ENCODE data around the gene AP3D1.
A peak's percentile ranks its signal among the peaks of the same experiment; 100 is the strongest.
"Not testable (repeated sequence)": the region's sequence is repeated elsewhere in the genome, so short reads cannot be mapped to it uniquely, and the experiment has no call there.

The AP3D1 gene

GRCh38 chr19:2151339-2152229, at the start of gene AP3D1:
Gene AP3D1 (minus strand): TSS chr19:2151566. CDS start chr19:2151334, 232 bp downstream.
- peak; percentile 99 for DNase-seq

DNA sequence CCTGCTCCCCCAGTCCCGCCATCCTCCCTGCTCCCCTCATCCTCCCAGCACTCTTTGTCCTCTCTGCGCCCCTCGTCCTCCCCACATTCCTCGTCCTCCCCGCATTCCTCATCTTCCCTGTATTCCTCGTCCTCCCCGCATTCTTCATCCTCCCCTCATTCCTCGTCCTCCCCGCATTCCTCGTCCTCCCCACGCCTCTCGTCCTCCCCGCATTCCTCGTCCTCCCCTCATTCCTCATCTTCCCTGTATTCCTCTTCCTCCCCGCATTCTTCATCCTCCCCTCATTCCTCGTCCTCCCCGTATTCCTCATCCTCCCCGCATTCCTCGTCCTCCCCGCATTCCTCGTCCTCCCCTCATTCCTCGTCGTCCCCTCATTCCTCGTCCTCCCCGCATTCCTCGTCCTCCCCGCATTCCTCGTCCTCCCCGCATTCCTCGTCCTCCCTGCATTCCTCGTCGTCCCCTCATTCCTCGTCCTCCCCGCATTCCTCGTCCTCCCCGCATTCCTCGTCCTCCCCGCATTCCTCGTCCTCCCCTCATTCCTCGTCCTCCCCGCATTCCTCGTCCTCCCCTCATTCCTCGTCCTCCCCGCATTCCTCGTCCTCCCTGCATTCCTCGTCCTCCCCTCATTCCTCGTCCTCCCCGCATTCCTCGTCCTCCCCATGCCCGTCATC, 49.4 kb upstream of the AP3D1 start:
- DNase-seq: not testable (repeated sequence)

DNA sequence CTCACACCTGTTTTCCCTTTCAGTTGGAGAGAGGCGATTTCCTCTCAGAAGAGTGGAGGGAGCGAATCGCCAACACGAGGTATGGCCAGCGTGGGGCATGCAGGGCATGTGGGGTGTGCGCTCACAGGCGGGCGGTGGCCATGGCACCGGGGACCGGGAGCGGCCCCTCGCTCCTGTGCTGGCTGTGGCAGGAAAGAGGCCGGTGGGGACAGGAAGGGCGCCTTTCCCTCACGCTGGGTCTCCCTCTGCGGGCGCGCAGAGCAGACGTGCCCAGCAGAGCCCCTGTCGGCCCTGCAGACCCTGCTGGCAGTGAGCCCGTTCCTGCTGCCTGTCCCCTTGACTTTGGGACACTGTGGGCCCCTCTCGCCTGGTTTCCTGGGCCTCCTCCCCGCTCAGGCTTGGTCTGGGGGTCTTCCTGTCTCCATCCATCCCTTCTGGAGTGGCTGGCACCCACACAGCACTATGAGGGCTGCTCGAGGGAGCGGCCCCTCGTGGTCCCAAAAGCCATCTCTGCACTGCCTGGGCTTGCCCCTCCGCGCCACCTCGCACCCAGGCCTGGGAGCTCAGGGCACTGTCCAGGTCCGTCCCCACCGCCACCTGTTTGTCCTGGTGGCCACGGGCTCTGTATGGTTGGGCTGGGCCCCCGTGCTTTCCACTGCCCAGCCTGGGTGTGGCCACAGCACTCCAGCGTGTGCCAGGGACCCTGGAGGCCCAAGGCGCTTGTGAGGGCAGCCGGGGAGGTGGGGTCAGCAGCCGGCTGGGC, 48.7 kb upstream of the AP3D1 start:
- no peak for DNase-seq

- DNase-seq: no peak
These were observed 47.8 kb upstream of the AP3D1 start for GRCh38 chr19:2199215-2199614.

GRCh38 chr19:2198317-2198716, 47.0 kb upstream of the AP3D1 start:
- no peak for DNase-seq

DNA sequence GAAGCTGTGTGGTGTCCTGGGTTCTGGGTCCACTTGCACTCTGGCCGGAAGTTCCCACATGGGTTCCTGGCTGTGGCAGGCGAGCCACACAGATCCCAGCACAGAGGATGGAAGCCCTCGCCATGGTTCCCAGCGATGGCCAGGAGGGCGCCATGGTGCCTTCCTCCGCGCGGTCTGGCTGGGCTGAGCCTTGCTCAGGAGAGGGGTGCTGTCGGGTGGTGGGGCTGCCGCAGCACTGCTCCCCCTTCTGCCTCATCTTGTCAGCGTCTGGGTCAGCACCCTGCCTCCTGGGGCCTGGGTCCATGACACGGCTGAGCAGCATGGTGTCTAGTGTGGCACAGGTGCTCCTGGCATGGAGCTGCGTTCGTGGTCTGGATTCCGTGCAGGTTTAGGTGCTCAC, 45.9 kb upstream of the AP3D1 start:
- no peak for DNase-seq

DNA sequence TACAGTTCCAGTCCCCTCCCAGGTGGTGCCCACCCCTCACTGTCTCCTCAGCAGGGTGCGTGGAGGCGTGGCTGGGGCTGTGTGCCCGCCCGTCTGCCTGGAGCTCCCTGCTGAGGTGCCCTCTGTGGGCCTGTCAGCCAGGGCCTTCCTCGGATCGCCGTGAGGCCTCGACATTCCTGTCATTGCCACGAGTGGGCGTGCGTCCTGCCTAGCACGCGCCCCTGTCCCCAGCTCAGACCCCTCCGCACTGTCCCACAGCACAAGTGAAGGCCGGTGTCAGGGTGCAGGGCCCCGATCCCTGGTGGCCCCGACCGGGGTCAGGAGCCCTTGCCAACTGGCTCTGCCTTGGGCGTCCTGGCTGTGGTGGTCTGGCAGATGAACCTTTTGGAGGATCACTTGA, 44.5 kb upstream of the AP3D1 start:
- DNase-seq: no peak

DNA sequence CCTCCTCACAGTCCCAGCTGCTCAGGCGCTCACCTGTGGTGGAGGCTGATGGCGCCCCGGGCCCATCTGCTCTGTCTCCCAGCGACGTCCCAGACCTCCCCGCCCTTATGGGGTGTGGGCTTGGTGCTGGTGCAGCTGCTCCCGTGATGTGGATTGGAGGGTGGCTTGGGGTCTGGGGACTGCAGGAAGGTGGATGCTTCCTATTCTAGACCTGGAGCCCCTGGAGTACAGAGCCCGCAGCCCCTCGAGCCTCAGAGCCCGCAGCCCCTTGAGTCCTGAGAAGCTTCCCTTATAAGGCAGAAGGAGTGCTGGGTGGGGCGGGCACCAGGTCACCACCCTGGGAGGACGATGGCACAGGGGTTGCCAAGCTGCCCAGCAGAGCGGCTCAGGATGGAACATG, 44.0 kb upstream of the AP3D1 start:
- no peak for DNase-seq

GRCh38 chr19:2194513-2195078, 43.2 kb upstream of the AP3D1 start:
- no peak for DNase-seq

- DNase-seq: no peak
These were observed 42.4 kb upstream of the AP3D1 start for GRCh38 chr19:2193807-2194206.

GRCh38 chr19:2192862-2193261, 41.5 kb upstream of the AP3D1 start:
- DNase-seq: no peak

DNA sequence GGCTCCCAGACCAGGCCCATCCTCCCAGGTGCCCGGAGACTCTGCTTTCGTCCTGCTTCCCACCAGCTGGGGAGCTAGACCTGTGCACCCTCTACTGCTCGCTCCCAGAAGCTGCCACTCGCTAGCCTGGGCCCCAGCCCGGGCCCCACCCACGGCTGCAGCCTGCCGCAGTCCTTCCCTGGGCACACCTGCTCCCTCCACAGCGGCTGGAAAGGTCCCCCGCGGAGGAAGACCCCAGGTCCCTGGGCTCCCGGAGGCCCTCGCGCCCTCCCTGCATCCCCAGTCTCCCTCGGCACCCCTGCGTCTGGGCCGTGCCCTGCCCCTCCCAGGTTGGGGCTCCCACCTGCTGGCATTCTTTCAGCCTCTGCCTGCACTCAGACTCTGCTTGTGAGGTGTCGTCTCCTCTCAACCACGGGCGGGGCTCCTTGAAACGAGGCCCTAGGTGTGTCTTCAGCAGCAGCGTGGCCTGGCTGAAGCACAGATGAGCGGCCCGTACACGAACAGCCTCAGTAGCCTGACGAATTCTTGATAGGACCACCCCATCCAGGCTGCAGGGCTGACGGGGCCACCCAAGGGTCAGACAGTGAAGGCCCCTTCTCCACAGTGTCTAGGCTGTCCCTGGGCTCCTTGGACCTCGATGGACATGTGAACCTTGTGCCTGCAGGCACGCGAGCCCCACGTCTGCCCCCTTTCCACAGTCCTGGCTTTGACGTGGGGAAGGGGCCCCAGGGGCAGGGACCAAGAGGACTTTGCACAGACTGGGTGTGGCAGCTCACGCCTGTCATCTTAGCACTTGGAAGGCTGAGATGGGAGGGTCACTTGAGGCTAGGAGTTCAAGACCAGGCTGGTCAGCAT, 40.3 kb upstream of the AP3D1 start:
- no peak for DNase-seq

- DNase-seq: no peak
These were observed 39.6 kb upstream of the AP3D1 start for GRCh38 chr19:2190848-2191455.

GRCh38 chr19:2189880-2190279, 38.5 kb upstream of the AP3D1 start:
- DNase-seq: no peak

- no peak for DNase-seq
These were observed 37.5 kb upstream of the AP3D1 start for GRCh38 chr19:2188708-2189385.

DNA sequence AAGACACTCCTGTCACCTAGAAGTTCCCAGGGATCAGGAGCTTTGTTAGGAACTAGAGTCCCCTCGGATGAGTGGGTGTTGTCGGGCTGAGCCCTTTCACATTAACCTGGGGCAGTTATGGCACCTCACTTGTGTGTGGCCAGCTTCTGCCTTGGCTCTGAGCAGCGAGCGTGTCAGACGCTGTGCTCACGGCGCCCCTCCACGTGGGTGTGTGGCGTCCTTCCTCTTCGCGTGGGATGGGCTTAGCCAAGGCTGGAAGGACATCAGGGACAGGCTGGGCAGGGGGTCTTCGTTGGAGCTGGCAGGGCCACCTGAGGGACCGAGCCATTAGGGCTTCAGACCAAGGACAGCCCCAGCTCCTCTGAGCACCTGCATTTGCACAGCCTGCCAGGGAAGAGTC, 35.8 kb upstream of the AP3D1 start:
- DNase-seq: no peak

GRCh38 chr19:2186071-2186846, 34.9 kb upstream of the AP3D1 start:
- no peak for DNase-seq

DNA sequence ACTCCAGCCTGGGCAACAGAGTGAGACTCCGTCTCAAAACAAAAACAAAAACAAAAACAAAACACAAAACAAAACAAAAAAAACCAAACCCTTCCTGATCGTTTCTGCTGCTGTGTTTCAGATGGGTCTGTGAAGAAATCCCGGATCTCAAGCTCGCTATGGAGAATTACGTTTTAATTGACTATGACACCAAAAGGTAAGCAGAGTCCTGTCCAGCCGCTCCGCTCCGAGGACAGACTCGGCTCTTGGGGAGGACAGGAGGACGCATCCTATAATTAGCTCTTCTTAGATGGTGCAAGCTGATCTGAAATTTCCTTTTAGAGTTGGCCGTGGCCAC, 34.3 kb upstream of the AP3D1 start:
- DNase-seq: no peak

DNA sequence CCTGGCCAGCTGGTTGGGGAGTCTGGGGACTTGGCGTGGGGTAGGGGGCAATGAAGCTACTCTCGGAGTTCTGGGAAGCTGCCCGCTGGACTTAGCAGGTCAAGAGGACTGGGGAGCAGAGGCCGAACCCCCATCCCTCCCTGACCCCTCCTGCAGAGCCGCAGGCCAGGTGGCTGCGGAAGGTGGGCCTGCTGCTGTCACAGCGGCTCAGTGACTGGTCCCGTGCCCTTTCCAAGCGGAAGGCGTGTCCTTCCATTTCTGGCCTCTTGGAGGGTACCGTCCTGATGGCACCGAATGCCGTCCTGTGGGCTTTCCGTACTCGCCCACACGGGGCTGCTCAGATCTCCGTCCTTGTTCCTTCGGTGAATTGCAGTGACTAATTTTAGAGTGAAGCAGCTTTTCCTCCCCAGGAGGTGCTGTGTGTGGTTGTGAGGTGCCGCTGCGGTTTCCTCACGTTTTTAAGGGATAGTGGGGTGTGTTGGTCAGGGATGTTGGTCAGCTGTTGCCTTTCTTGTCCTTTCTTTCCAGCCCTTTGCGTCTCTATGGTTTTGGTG, 33.1 kb upstream of the AP3D1 start:
- DNase-seq: no peak

DNA sequence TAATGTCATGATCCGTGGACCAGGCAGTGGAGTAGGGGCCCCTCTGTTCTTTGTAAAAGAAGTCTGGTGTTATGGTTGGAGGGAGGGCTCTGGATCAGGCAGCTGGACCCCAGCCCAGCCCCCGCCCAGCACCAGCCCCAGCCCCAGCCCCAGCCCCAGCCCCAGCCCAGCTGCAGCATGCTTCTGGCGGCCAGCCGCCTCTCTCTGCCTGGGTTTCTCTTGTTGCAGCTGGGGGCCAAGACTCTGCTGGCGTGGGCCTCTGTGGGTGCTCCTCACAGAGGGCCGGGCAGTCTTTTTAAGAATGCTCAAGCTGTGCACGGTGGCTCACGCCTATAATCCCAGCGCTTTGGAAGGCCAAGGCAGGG, 30.2 kb upstream of the AP3D1 start:
- no peak for DNase-seq

Measured in NCI-H446 treated with DMSO at 0.1 percent for 48 hours (cell line).